Fibroblast of villous mesenchyme (primary cell): Measurements from ENCODE around the gene CALU. TPM values are rescaled to one million over a fixed set of nuclear protein-coding genes. Genes with fewer than 3 reads are reported as not detected.

Experiments
- DNase-seq: peaks from one replicate; pipeline ENCODE4 v3.0.0-alpha.2; 2010; ENCODE audit warnings: low read depth
- H3K4me3 ChIP-seq: 2 replicates; pipeline ENCODE4 v1.5.1; 2011; ENCODE audit warnings: low read depth, mild to moderate bottlenecking, low read length
- CTCF ChIP-seq: IDR thresholded peaks from 2 replicates; pipeline ENCODE4 v1.5.1; 2012; ENCODE audit warnings: low read depth, mild to moderate bottlenecking, low read length; ENCODE audit not compliant: insufficient read depth
- total RNA-seq: library from RNA; depleted of rRNA; stranded (reverse); fragments of >200 nt; gene quantifications from 2 replicates; pipeline ENCODE4 v1.2.3, GENCODE V29; 2012

CALU gene
- total RNA-seq, 1 donor: 855 TPM

GRCh38 chr7:128778946-128779345 is 39.8 kb downstream of the CALU start:
- H3K4me3 ChIP-seq: no peak overlapping the region
- DNase-seq: no peak
- no peak for TF ChIP-seq CTCF

GRCh38 chr7:128781126-128781525 is 42.0 kb downstream of the CALU start:
- no peak for TF ChIP-seq CTCF
- H3K4me3 ChIP-seq: no peak overlapping the region
- no peak for DNase-seq

- no peak for TF ChIP-seq CTCF
- DNase-seq: peak; percentile 57
- no peak overlapping the region for H3K4me3 ChIP-seq
Measured at GRCh38 chr7:128781851-128782250, 42.7 kb downstream of the CALU start.

GRCh38 chr7:128783143-128783861 is 44.1 kb downstream of the CALU start:
- peak; percentile 94 for DNase-seq
- H3K4me3 ChIP-seq: peak overlapping the region; percentile 33
- no peak for TF ChIP-seq CTCF

GRCh38 chr7:128785738-128786137 is 46.6 kb downstream of the CALU start:
- H3K4me3 ChIP-seq: no peak overlapping the region
- no peak for DNase-seq
- TF ChIP-seq CTCF: no peak

- TF ChIP-seq CTCF: no peak
- DNase-seq: no peak
Measured at GRCh38 chr7:128788446-128789412, 49.6 kb downstream of the CALU start.

More at GRCh38 chr7:128788446-128789412, 49.6 kb downstream of the CALU start:
- no peak overlapping the region for H3K4me3 ChIP-seq
